HL-60 (cell line): Measurements from ENCODE around the gene CNGA2.

Source experiments
- CTCF ChIP-seq: IDR thresholded peaks from one replicate; pipeline ENCODE4 v1.5.1; 2011; ENCODE audit warnings: low read length, control low read depth, inconsistent platforms; ENCODE audit not compliant: insufficient read depth
- POLR2AphosphoS5 ChIP-seq: IDR thresholded peaks from 2 replicates; pipeline ENCODE4 v1.6.1; 2012; ENCODE audit warnings: low read depth
- TF ChIP-seq, protein P1 (sequence below): IDR thresholded peaks from 2 replicates; pipeline ENCODE4 v1.6.1; 2012; ENCODE audit warnings: low read depth; ENCODE audit not compliant: insufficient replicate concordance

- TF ChIP-seq CTCF = no peak
- no peak for TF ChIP-seq POLR2AphosphoS5
- TF ChIP-seq, protein P1, sequence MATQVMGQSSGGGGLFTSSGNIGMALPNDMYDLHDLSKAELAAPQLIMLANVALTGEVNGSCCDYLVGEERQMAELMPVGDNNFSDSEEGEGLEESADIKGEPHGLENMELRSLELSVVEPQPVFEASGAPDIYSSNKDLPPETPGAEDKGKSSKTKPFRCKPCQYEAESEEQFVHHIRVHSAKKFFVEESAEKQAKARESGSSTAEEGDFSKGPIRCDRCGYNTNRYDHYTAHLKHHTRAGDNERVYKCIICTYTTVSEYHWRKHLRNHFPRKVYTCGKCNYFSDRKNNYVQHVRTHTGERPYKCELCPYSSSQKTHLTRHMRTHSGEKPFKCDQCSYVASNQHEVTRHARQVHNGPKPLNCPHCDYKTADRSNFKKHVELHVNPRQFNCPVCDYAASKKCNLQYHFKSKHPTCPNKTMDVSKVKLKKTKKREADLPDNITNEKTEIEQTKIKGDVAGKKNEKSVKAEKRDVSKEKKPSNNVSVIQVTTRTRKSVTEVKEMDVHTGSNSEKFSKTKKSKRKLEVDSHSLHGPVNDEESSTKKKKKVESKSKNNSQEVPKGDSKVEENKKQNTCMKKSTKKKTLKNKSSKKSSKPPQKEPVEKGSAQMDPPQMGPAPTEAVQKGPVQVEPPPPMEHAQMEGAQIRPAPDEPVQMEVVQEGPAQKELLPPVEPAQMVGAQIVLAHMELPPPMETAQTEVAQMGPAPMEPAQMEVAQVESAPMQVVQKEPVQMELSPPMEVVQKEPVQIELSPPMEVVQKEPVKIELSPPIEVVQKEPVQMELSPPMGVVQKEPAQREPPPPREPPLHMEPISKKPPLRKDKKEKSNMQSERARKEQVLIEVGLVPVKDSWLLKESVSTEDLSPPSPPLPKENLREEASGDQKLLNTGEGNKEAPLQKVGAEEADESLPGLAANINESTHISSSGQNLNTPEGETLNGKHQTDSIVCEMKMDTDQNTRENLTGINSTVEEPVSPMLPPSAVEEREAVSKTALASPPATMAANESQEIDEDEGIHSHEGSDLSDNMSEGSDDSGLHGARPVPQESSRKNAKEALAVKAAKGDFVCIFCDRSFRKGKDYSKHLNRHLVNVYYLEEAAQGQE = no peak
Measured at GRCh38 chrX:151722241-151722846, 12.2 kb upstream of the CNGA2 start.
